Duodenal mucosa (tissue), 2 donors: ENCODE measurements around the gene ZMAT5.

Source experiments
- H3K27ac ChIP-seq: one replicate; pipeline ENCODE4 v1.7.0; 2013; ENCODE audit warnings: low read depth, low read length
- H3K27me3 ChIP-seq, 2 donors: one replicate each; pipeline ENCODE4 v1.7.0; 2013; ENCODE audit warnings: low read length in 2 of 2, control low read depth in 1 of 2; ENCODE audit not compliant: insufficient read depth in 2 of 2, control insufficient read depth in 1 of 2
- H3K36me3 ChIP-seq, 2 donors: one replicate each; pipeline ENCODE4 v1.7.0; 2013; ENCODE audit warnings: low read length in 2 of 2, control low read depth in 1 of 2; ENCODE audit not compliant: insufficient read depth in 2 of 2, control insufficient read depth in 1 of 2
- H3K4me1 ChIP-seq, 2 donors: one replicate each; pipeline ENCODE4 v1.7.0; 2013; ENCODE audit warnings: low read length in 2 of 2, control low read depth in 1 of 2; ENCODE audit not compliant: insufficient read depth in 2 of 2, control insufficient read depth in 1 of 2
- H3K4me3 ChIP-seq, 2 donors: one replicate each; pipeline ENCODE4 v1.7.0; 2013; ENCODE audit warnings: low read length in 2 of 2, low read depth in 1 of 2
- H3K9ac ChIP-seq, 2 donors: one replicate each; pipeline ENCODE4 v1.7.0; 2013; ENCODE audit warnings: low read length in 2 of 2, low read depth in 1 of 2
- H3K9me3 ChIP-seq, 2 donors: one replicate each; pipeline ENCODE4 v1.7.0; 2013; ENCODE audit warnings: low read length in 2 of 2, control low read depth in 1 of 2; ENCODE audit not compliant: control insufficient read depth in 1 of 2

Gene ZMAT5

DNA sequence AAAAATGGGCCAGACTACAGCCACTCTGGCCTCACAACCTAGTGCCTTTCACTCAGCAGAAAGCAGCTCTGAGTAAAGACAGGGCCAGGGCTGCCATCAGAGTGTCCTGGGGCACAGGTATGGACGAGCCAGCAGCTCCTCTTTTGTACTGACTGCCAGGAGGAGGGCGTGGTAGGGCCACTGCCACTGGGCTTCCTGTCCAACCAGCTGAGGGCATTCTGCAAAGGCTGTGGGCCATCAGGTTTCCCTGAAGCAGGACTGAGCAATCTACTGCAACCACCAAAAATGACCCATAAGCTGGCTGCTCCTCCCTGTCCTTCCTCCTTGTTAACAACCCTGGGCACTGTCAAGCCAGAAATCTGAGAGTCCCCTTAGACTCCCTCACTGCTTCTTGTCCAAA, 38.2 kb upstream of the ZMAT5 start:
- Histone ChIP-seq H3K36me3 (peaks cover 60 to 83% of the 10 kb centered on the region in 2 donors), H3K9ac (no peak overlapping the region), H3K4me1 (no peaks in the 10 kb centered on the region), H3K27ac (no peak overlapping the region), H3K9me3 (no peaks in the 10 kb centered on the region), H3K27me3 (no peaks in the 10 kb centered on the region), H3K4me3 (no peak overlapping the region)

DNA sequence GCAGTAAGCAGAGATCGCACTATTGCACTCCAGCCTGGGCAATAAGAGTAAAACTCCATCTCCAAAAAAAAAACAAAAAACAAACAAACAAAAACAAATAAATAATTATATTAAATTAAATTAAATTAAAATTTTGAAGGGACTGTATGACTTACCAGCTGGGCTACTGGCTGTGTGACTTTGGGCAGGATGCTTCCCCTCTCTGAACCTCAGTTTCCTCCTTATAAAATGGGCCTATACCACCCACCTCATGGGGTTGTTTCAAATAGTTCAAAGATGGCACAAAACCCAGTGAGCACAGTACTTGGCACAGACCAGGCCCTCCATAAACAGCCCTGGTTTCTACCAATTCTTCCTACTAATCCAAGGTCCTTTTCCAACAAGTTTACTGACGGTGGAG, 36.4 kb upstream of the ZMAT5 start:
- Histone ChIP-seq H3K36me3 (peaks cover 57 to 91% of the 10 kb centered on the region in 2 donors), H3K9me3 (no peaks in the 10 kb centered on the region), H3K4me1 (peaks cover 10 to 14% of the 10 kb centered on the region in 2 donors), H3K9ac (no peak overlapping the region), H3K27ac (no peak overlapping the region), H3K4me3 (no peak overlapping the region), H3K27me3 (no peaks in the 10 kb centered on the region)

DNA sequence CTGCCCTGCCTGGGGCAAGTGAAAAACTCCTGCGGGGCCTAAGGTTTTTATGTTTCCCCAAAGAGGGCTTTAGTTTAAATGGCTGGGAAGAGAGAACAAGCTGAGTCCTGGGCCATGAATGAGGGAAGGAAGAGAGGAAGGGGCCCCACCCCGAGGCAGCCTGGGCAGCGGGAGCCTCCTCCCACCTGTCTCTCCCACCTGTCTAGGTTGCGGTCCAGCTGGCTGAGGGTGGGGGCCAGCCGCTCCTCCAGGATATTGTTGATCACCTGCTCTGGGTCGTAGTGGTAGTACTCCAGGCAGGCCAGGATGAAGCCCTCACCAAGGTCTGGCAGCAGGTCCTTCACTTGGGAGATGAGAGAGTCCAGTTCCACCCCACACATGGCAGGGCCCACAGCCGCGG, 35.0 kb upstream of the ZMAT5 start:
- H3K4me1 ChIP-seq: peaks cover 11 to 18% of the 10 kb centered on the region in 2 donors
- no peaks in the 10 kb centered on the region for H3K9me3 ChIP-seq
- H3K4me3 ChIP-seq: no peak overlapping the region
- no peak overlapping the region for H3K9ac ChIP-seq
- no peaks in the 10 kb centered on the region for H3K27me3 ChIP-seq
- H3K36me3 ChIP-seq: peaks cover 59 to 89% of the 10 kb centered on the region in 2 donors
- H3K27ac ChIP-seq: no peak overlapping the region

DNA sequence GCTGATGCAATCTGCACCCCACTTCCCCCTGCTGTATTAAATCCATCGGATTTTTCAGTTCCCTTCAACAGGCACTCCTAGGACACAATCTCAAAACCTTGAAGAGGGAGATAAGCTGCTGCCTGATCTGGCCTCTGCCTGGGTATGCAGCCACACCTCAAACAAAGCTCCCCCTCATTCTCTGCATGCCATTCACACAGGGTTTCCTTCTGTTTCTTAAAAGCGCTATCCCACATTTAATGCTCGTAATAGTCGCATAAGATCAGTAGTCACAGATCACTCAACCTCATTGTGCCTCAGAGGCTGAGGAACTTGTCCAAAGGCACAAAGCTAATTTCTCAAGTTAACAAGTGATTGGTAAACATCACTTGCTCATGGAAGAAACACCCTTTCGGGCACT, 34.3 kb upstream of the ZMAT5 start:
- H3K27me3 ChIP-seq: no peaks in the 10 kb centered on the region
- no peak overlapping the region for H3K4me3 ChIP-seq
- no peak overlapping the region for H3K27ac ChIP-seq
- no peak overlapping the region for H3K9ac ChIP-seq
- peaks cover 11 to 21% of the 10 kb centered on the region in 2 donors for H3K4me1 ChIP-seq
- peaks cover 57 to 89% of the 10 kb centered on the region in 2 donors for H3K36me3 ChIP-seq
- no peaks in the 10 kb centered on the region for H3K9me3 ChIP-seq

DNA sequence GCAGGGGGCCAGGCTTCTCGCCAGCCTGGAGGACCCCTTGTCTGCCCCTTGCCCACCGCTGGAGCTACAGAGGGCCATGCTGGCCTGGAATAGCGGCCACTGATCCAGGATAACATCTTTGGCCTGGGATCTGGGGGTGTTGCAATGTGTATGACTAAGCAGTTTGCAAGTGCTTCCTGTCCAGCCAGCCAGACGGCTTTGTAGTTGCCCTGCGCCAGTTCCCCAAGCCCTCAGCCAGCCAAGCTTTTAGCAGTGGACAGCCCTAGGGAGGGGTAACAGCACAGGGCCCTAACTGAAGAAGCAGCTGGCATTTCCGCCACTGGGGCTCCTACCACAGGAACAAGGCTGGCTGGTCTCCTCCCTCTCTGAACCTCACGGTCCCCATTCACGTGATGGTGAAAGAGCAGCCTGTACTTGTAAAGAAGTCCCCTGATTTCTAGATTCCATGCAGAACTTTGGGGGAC, 32.4 kb upstream of the ZMAT5 start:
- no peaks in the 10 kb centered on the region for H3K27me3 ChIP-seq
- peak overlapping the region; percentile 36 for H3K27ac ChIP-seq
- H3K9me3 ChIP-seq: no peaks in the 10 kb centered on the region
- H3K4me1 ChIP-seq: peaks cover 11 to 21% of the 10 kb centered on the region in 2 donors
- H3K36me3 ChIP-seq: peaks cover 42 to 87% of the 10 kb centered on the region in 2 donors
- no peak overlapping the region for H3K9ac ChIP-seq
- no peak overlapping the region for H3K4me3 ChIP-seq

DNA sequence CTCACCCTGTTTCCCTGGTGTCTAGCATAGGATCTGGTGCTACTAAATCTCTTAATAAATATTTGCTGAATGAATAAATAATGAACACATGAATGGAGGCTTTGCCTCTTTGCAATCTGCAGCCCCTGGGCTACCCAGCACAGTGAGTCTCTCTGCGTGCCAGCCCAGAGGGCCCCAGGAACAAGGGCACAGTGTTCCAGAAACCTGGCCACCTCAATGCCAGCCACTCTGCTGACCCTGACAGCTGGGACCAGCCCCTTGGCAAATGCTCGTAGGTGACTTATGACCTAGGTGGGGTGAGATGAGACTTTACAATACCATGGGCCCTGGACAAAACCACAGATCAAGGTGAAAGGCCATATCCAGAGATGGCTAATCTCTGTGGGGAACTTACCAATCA, 32.0 kb upstream of the ZMAT5 start:
- H3K9ac ChIP-seq: no peak overlapping the region
- H3K4me3 ChIP-seq: no peak overlapping the region
- H3K27me3 ChIP-seq: no peaks in the 10 kb centered on the region
- no peaks in the 10 kb centered on the region for H3K9me3 ChIP-seq
- H3K27ac ChIP-seq: peak overlapping the region; percentile 36
- peaks cover 39 to 83% of the 10 kb centered on the region in 2 donors for H3K36me3 ChIP-seq
- H3K4me1 ChIP-seq: peaks cover 11 to 21% of the 10 kb centered on the region in 2 donors

DNA sequence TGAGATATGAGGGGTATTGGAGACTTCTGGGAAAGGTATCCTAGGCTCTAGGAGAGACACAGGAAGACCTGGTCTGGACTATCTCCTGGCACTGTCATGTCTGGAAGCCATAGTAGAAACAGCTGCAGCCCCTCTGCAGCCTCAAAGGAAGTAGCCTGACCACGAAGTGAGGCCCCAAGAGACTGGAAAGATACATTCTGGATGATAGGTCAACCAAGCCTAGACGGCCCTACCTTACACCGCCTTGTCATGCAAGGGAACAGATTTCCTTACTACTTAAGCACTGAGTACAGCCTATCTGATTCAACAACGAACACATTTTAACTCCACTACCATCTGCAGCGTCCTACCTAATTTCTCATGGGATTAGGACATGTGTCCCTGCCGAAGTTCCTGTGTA, 31.5 kb upstream of the ZMAT5 start:
- Histone ChIP-seq H3K9ac (no peak overlapping the region), H3K4me3 (no peak overlapping the region), H3K27me3 (no peaks in the 10 kb centered on the region), H3K27ac (no peak overlapping the region), H3K4me1 (peaks cover 11 to 21% of the 10 kb centered on the region in 2 donors), H3K36me3 (peaks cover 38 to 82% of the 10 kb centered on the region in 2 donors), H3K9me3 (no peaks in the 10 kb centered on the region)

DNA sequence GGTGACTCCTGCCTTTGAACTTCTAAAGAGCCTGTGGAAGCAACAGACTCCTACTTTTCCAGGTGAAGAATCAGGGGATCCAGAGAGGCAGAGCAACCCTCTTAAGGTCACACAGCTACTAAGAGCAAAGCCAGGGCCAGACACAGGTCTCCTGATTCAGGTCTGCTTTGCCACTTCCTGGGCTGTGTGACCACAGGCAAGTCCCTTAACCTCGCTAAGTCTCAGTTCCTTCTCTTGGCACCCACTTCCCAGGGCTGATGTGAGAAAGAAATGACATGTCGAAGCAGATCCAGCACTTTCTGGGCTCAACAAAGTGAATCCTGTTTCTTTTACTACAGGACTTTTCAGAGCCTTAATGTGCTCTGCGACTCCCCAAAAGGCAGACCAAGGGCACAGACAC, 30.5 kb upstream of the ZMAT5 start:
- no peak overlapping the region for H3K4me3 ChIP-seq
- H3K4me1 ChIP-seq: peaks cover 11 to 21% of the 10 kb centered on the region in 2 donors
- no peak overlapping the region for H3K9ac ChIP-seq
- H3K27me3 ChIP-seq: no peaks in the 10 kb centered on the region
- H3K36me3 ChIP-seq: peaks cover 42 to 87% of the 10 kb centered on the region in 2 donors
- H3K27ac ChIP-seq: no peak overlapping the region
- H3K9me3 ChIP-seq: no peaks in the 10 kb centered on the region

DNA sequence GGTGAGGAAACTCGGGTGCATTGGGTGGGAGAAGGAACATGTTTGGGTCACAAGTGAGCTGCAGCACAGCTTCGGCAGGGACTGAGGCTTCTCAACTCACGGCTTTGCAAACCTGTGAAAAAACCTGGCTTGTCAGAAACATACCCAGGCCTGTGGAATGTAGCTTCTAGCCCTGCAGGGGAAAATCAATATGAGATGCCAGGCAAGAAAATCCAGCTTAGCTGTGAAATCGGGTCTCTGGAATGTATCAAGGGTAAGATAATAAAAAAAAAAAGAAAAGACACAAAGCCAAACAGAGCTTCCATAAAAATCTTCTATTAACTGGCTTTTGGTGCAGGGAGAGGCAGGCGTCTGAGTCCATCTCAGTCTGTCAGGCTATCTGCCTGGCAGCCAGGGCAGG, 28.9 kb upstream of the ZMAT5 start:
- H3K9ac ChIP-seq: no peak overlapping the region
- H3K4me3 ChIP-seq: no peak overlapping the region
- no peak overlapping the region for H3K27ac ChIP-seq
- peaks cover 11 to 21% of the 10 kb centered on the region in 2 donors for H3K4me1 ChIP-seq
- H3K27me3 ChIP-seq: no peaks in the 10 kb centered on the region
- H3K36me3 ChIP-seq: peaks cover 33 to 87% of the 10 kb centered on the region in 2 donors
- H3K9me3 ChIP-seq: no peaks in the 10 kb centered on the region

DNA sequence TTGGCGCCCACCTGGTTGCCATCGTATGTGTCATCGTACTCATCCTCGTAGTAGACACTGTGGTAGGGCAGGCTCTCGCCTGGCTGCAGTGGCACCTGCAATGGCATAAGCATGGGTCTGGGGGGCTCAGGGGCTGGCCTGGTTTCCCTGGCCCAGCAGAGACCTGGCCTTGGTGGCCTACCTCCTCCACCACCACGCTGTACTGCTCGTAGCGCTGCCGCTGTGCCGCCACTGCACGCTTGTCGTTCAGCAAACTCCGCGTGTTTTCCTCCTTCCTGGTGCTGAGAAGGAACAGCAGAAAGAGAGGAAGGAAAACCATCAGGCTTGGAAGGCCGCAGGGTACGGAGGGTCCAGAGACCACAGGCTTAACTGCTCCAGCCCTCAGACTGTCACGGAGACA, 26.6 kb upstream of the ZMAT5 start:
- Histone ChIP-seq H3K27me3 (no peaks in the 10 kb centered on the region), H3K4me1 (peaks cover 2 to 9% of the 10 kb centered on the region in 2 donors), H3K36me3 (peaks cover 32 to 89% of the 10 kb centered on the region in 2 donors), H3K9ac (no peak overlapping the region), H3K4me3 (no peak overlapping the region), H3K27ac (no peak overlapping the region), H3K9me3 (no peaks in the 10 kb centered on the region)

DNA sequence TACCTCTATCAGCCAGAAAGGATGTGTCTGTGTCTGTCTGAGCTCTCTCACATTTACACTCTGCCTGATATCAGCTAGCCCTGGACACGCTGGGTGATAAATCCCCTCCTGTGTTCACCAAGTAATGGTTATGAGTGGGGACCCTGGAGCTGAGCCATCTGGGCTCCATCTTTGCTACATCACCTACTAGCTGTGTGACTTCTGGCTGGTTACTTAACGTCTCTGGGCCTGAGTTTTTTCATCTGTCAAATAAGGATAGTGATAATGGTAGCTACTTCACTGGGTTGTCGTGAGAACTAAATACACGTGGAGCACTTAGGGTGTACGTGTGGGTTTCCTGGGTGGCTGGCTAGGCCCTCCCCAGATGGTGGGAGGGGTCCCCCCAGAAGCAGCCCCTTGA, 23.3 kb upstream of the ZMAT5 start:
- Histone ChIP-seq H3K9me3 (no peaks in the 10 kb centered on the region), H3K27me3 (no peaks in the 10 kb centered on the region), H3K4me3 (no peak overlapping the region), H3K36me3 (peaks cover 36 to 71% of the 10 kb centered on the region in 2 donors), H3K4me1 (no peaks in the 10 kb centered on the region), H3K9ac (no peak overlapping the region), H3K27ac (no peak overlapping the region)
